Vagina (tissue), 2 donors: ENCODE results near the gene RHEBL1. TPM values are rescaled to one million over a fixed set of nuclear protein-coding genes. Genes with fewer than 3 reads are reported as not detected.

ENCODE experiments used
- DNase-seq, 2 donors: peaks; one replicate each; pipeline ENCODE4 v3.0.0-alpha.2; 2017; ENCODE audit errors: extremely low spot score in 2 of 2
- H3K27ac ChIP-seq: fragments of 200-600 bp; sonication (generic); one replicate; pipeline ENCODE4 v1.5.1; 2019
- H3K27me3 ChIP-seq: fragments of 200-600 bp; sonication (generic); one replicate; pipeline ENCODE4 v1.5.1; 2019
- H3K36me3 ChIP-seq, 2 donors: fragments of 200-600 bp; sonication (generic); one replicate each; pipeline ENCODE4 v1.5.1; 2017 to 2019
- H3K4me1 ChIP-seq: fragments of 200-600 bp; sonication (generic); one replicate; pipeline ENCODE4 v1.5.1; 2019
- H3K4me3 ChIP-seq, 2 donors: fragments of 200-600 bp; sonication (generic); 1 replicate in 1 of 2; 2 replicates in 1 of 2; pipeline ENCODE4 v1.5.1; 2016 to 2019
- H3K9me3 ChIP-seq: fragments of 200-600 bp; sonication (generic); one replicate; pipeline ENCODE4 v1.5.1; 2019
- CTCF ChIP-seq, 3 experiments: fragments of 450-650 bp in 2 of 3; fragments of 200-600 bp in 1 of 3; sonication (generic) in 1 of 3; IDR thresholded peaks; one replicate each; pipeline ENCODE4 v1.5.1; 2017 to 2019; ENCODE audit warnings: antibody characterized with exemption in 3 of 3, mild to moderate bottlenecking in 2 of 3, moderate library complexity in 2 of 3
- POLR2A ChIP-seq, 2 donors: fragments of 450-650 bp; IDR thresholded peaks; one replicate each; pipeline ENCODE4 v1.6.1; 2017; ENCODE audit warnings: antibody characterized with exemption in 2 of 2, mild to moderate bottlenecking in 2 of 2, moderate library complexity in 2 of 2
- POLR2AphosphoS5 ChIP-seq, 2 donors: sonication (generic); formaldehyde crosslinking; IDR thresholded peaks; one replicate each; pipeline ENCODE4 v1.9.0; 2017; ENCODE audit warnings: antibody characterized with exemption in 2 of 2, mild to moderate bottlenecking in 2 of 2, low read depth in 1 of 2; ENCODE audit not compliant: insufficient read depth in 1 of 2
- intact Hi-C: fragments of 100-400 bp; cut with DNase I; formaldehyde crosslinking; loops from one replicate; pipeline ENCODE4 v1.15.1; 2023
- total RNA-seq: library from RNA; depleted of rRNA; stranded (reverse); fragments of >200 nt; gene quantifications from one replicate; pipeline ENCODE4 v1.2.3, GENCODE V29; 2016

RHEBL1 gene
- total RNA-seq, 1 donor from 2014 or later: 1.7 TPM

- TF ChIP-seq POLR2AphosphoS5 (IDR thresholded peaks at IDR 0.05; ENCODE audit: insufficient read depth in 1 of 2, low read depth in 1 of 2) (no peak), CTCF (IDR thresholded peaks at IDR 0.05) (no peak), POLR2A (IDR thresholded peaks at IDR 0.05) (no peak)
- Histone ChIP-seq H3K27me3 (no peaks in the 10 kb centered on the region), H3K27ac (no peak overlapping the region), H3K4me1 (peaks cover 14% of the 10 kb centered on the region), H3K36me3 (peaks cover 0 to 87% of the 10 kb centered on the region in 2 donors), H3K4me3 (no peak overlapping the region), H3K9me3 (no peaks in the 10 kb centered on the region)
- intact Hi-C loops: no loop called here
- no peak for DNase-seq
Measured at GRCh38 chr12:49050507-49051372, 19.0 kb downstream of the RHEBL1 start.

GRCh38 chr12:49049566-49050224, 20.1 kb downstream of the RHEBL1 start:
- intact Hi-C loops: no loop called here
- H3K4me1 ChIP-seq: peaks cover 5% of the 10 kb centered on the region
- no peak for DNase-seq
- TF ChIP-seq POLR2AphosphoS5 (IDR thresholded peaks at IDR 0.05; ENCODE audit: insufficient read depth in 1 of 2, low read depth in 1 of 2): no peak
- TF ChIP-seq CTCF (IDR thresholded peaks at IDR 0.05): no peak
- TF ChIP-seq POLR2A (IDR thresholded peaks at IDR 0.05): no peak
- no peaks in the 10 kb centered on the region for H3K27me3 ChIP-seq
- no peak overlapping the region for H3K27ac ChIP-seq
- H3K9me3 ChIP-seq: no peaks in the 10 kb centered on the region
- peaks cover 3 to 95% of the 10 kb centered on the region in 2 donors for H3K36me3 ChIP-seq
- no peak overlapping the region for H3K4me3 ChIP-seq

- H3K4me1 ChIP-seq: no peaks in the 10 kb centered on the region
- H3K27ac ChIP-seq: no peak overlapping the region
- intact Hi-C loops: no loop called here
- H3K4me3 ChIP-seq: no peak overlapping the region
- H3K9me3 ChIP-seq: no peaks in the 10 kb centered on the region
- no peak for TF ChIP-seq POLR2AphosphoS5 (IDR thresholded peaks at IDR 0.05; ENCODE audit: insufficient read depth in 1 of 2, low read depth in 1 of 2)
- no peak for TF ChIP-seq CTCF (IDR thresholded peaks at IDR 0.05)
- no peak for TF ChIP-seq POLR2A (IDR thresholded peaks at IDR 0.05)
- DNase-seq: no peak
- H3K36me3 ChIP-seq: peaks cover 3 to 95% of the 10 kb centered on the region in 2 donors
- H3K27me3 ChIP-seq: no peaks in the 10 kb centered on the region
Measured at GRCh38 chr12:49048953-49049352, 20.8 kb downstream of the RHEBL1 start.

- no peaks in the 10 kb centered on the region for H3K27me3 ChIP-seq
- no peak for TF ChIP-seq POLR2AphosphoS5 (IDR thresholded peaks at IDR 0.05; ENCODE audit: insufficient read depth in 1 of 2, low read depth in 1 of 2)
- no peak for TF ChIP-seq POLR2A (IDR thresholded peaks at IDR 0.05)
- TF ChIP-seq CTCF (IDR thresholded peaks at IDR 0.05): no peak
- no peaks in the 10 kb centered on the region for H3K4me1 ChIP-seq
- H3K27ac ChIP-seq: no peak overlapping the region
- H3K4me3 ChIP-seq: no peak overlapping the region
- intact Hi-C loops: no loop called here
- no peaks in the 10 kb centered on the region for H3K9me3 ChIP-seq
- DNase-seq: no peak
- peaks cover 3 to 96% of the 10 kb centered on the region in 2 donors for H3K36me3 ChIP-seq
Measured at GRCh38 chr12:49046129-49046895, 23.5 kb downstream of the RHEBL1 start.
